GM11168 (cell line): Measurements from ENCODE around the gene SETX.

ENCODE experiments used
- in situ Hi-C: fragments of 300-500 bp; cut with MboI; formaldehyde crosslinking; loops from one replicate; pipeline ENCODE4 v1.12.0; 2022; ENCODE audit warnings: low sequenced_read_pairs; ENCODE audit not compliant: unreplicated experiment

SETX gene

DNA sequence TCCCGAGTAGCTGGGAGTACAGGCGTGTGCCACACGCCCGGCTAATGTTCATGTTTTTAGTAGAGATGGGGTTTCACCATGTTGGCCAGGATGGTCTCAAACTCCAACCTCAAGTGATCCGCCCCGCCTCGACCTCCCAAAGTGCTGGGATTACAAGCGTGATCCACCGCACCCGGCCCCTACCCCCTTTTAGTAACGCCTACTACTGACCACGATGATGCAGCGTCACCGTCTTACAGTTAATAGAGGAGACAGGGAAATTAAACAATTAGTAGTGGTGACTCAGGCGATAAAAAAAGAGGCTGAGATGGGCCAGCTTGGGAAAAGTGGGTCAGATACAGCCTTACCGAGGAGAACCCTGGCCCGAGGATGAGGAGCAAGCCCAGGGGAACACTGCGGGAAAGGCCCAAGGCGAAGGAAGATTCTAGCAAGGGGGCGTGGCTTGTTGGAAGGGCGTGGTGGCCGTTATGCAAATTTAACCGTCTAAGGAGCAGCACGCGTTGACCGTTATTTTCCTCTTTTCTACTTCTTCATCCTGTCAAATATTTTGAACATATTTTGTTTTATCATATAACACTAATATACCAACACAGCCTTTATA, 1.6 kb upstream of the SETX start:
- in situ Hi-C loops = no loop called here

GRCh38 chr9:132351404-132352045, 3.3 kb downstream of the SETX start:
- in situ Hi-C loops = no loop called here

DNA sequence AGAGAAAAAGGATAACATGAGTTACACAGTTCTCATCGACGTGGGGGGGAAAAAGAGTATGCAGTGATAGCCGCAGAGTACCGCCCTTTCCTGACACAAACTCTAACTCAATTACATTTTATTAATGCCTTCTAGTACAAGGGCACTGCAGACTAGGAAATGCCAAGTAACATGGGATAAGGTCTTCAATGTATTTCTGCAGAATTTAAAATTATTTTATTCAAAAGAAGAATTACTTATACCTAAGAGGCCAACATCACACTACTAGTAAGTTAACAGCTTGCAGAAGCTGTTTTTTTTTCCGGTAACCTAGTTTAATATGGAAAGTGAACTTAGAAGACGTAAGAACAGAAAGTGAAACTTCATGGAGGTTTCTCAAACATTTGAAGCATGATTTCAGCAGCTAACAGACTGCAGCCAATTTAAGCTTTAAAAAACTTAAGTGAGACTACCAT, 3.9 kb downstream of the SETX start:
- in situ Hi-C loops = no loop called here

GRCh38 chr9:132348676-132349075, 6.1 kb downstream of the SETX start:
- in situ Hi-C loops = no loop called here

GRCh38 chr9:132346177-132346576, 8.6 kb downstream of the SETX start:
- in situ Hi-C loops = no loop called here

GRCh38 chr9:132341177-132341840, 13.5 kb downstream of the SETX start:
- in situ Hi-C loops = no loop called here

GRCh38 chr9:132334364-132334763, 20.4 kb downstream of the SETX start:
- in situ Hi-C loops = loop anchor here (10.0 kb wide), 1 partner anchor 50 kb away; no protein-coding TSS in a partner anchor

GRCh38 chr9:132333556-132333955, 21.2 kb downstream of the SETX start:
- in situ Hi-C loops = loop anchor here (10.0 kb wide), 1 partner anchor 49 kb away; no protein-coding TSS in a partner anchor

GRCh38 chr9:132328580-132328979, 26.2 kb downstream of the SETX start:
- in situ Hi-C loops = no loop called here

- in situ Hi-C loops = no loop called here
These were observed 27.2 kb downstream of the SETX start for GRCh38 chr9:132327537-132327936.

DNA sequence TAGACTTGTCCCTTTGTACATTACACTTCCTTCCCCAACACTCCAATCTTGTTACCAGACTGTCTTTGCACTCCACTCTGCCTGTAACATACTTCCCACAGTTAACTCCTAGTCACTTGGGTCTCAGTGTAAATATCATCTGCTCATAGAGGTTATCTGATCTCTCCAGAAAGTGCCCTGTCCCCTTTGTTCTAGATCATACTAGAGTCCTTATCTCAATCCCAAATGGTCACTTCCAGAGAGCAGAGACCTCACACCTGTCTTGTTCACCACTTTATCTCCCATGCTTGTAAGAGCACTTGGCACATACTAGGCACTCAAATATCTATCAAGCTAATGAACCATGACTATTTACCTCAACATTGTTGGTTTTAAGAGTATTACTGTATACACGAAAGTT, 30.4 kb downstream of the SETX start:
- in situ Hi-C loops = no loop called here

DNA sequence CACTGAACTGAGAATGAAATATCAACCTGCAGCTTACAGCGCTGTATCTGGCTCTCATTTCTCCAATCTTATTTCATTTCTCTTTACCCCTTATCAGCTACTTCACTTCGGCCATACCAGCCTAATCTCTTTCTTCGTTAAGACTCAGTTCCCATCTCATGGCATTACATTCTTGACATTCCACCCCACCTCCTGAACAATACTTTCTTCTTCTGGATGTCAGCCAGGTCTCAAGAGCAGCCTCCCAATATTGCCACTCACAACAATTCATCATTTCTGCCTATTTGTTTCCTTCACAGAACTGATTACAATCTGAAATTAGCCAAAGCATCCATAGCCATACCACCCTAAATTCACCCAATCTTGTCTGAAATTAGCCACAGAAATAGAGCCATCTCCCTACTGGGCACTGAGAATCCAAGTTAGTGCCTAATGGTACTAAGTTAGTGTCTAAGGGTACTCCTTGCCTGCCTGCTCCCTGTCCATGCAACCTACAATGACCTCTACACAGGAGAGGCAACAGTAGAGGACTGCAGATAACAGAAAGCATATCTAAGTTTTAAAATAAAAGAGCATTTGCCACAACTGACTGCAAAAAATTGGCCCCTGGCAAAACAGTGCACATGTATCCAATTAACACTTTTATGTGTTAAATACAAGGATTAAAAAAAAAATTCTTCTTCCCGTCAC, 35.2 kb downstream of the SETX start:
- in situ Hi-C loops = no loop called here

DNA sequence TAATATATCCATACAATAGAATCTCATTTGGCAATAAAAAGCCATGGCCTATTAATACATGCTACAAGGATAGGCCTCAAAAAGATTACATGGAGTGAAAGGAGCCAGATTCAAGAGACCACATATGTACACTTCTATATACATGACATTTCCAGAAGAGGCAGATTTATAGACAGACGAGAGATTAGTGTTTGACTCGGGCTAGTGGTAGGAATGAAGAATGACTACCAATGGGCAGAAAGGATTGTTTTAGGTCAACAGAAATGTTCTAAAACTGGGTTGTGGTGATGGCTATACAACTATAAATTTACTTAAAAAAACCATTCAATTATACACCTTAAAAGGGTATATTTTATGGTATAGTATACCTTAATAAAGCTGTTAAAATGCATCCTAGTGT, 41.9 kb downstream of the SETX start:
- in situ Hi-C loops = no loop called here

GRCh38 chr9:132312426-132312825, 42.4 kb downstream of the SETX start:
- in situ Hi-C loops = no loop called here

- in situ Hi-C loops = no loop called here
These were observed 42.8 kb downstream of the SETX start for GRCh38 chr9:132311978-132312377.

- in situ Hi-C loops = loop anchor here (5.0 kb wide), 1 partner anchor 98 kb away; the partner anchor contains the start of gene TTF1
These were observed 45.7 kb downstream of the SETX start for GRCh38 chr9:132309056-132309455.

GRCh38 chr9:132301521-132301920, 53.3 kb downstream of the SETX start:
- in situ Hi-C loops = no loop called here

DNA sequence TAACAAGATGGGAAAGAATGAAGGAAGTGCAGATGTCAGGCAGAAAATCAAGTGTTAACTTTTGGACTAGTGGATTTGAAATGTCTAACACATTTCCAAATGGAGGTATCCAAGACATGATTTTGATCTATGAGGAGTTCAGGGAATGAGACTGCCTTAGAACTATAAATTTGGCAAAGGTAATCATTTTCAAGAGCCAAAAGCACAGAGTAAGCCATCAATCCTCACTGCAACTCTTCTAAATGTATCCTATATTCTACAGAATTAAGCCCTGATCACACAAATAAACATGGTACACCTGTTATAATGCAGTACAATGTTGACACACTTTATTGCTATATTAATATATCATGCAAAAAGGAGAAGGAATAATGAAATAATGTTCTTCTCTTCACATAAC, 55.6 kb downstream of the SETX start:
- in situ Hi-C loops = no loop called here

DNA sequence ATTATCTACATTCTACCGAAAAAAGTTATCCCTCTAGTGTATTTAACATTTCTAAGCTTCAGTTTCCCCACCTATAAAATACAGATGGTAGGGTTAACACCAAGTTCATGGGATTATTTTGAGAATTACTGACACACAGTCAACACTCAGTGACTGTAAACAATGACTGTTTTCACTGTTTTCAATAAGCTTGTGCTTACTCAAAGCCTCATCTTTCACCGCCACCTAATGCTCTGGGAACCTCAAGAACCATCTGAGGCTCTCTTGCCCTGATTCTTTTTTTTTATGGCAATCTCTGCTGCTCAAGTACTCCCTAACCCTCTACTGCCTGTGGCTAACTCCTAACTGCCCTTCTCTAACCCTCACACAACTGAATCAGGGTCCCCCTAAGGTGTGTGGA, 59.6 kb downstream of the SETX start:
- in situ Hi-C loops = no loop called here

GRCh38 chr9:132293145-132293721, 61.6 kb downstream of the SETX start:
- in situ Hi-C loops = no loop called here
